NCI-H2081 (cell line): ENCODE measurements around the gene SAMD14.

ENCODE experiments used
- DNase-seq, 2 experiments: peaks; one replicate each; lab custom pipeline; 2025; lab: John Stamatoyannopoulos, UW

SAMD14 gene

DNA sequence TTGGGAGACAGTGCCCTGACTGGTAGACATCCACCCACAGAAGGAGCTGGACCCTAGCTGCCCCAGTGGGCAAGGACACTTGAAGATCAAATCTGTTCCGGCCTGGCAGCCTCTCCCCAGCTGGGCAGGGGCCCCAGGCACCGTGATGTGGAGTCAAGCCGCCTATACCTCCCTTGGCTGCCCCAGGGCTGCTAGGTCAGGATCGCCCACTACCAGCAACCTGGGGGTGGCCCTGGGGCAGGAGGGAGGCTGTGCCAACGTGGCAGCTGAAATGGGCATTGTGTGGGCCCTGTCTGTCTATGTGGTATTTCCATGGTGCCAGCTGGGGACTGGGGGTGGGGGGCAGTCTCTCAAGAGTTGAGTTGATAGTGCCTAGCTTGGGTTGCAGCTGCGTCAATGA is 33.9 kb downstream of the SAMD14 start:
- no peak for DNase-seq

DNA sequence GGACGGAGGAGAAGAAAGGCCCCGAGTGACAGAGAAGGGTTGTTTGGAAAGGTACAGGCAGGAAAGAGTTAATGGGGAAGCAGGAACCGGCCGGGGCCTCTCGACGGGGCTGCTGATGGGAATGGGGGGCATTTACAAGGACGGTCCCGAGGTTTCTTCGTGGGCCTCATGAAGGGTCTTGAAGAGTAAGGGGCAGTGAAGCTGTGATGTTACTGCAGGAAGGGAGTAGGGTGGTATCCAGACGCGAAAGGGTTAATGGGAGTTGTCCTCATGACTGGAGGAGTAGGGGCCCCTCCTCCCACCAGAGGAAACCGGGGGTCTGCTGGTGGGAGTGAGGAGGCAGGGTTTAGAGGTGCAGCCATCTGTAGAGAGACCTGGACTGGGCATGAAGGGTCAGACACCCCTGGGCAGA is 34.3 kb downstream of the SAMD14 start:
- no peak for DNase-seq

DNA sequence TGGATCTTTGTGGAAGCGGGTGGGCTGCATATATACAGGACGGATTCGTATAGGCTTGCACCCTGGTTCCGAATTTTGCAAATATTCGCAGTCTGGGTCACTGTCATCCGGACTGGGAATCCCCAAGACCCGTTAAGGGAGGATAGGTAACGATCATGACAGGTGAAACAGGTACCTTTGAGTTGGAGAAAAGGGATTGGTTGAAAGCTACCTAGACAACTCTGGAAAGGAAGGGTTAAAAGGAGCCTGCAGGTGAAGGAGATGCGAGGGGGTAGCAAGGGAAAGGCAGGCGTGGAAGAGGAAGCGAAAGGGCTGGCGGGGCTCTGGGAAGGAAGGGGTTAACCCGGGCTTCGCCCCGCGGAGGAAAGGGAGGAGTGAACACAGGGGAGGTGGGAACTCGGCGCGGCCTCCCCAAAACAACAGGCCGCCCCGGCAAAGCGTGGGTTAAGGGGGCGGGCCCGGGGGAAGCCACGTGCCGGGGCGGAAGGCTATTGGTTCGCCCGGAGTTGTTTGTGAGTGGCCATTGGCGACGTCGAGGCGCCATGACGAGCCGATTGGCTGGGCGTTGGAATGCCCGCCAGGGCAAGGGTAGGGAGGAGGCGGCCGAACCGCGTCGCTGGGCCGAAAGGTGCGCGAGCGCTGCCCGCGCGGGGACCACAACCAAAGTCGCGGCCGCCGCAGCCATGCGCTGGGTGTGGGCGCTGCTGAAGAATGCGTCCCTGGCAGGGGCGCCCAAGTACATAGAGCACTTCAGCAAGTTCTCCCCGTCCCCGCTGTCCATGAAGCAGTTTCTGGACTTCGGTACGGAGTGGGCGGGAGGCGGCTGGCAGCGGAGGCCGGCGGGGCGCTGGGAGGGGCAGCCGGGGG is 35.0 kb downstream of the SAMD14 start, which contains the start of gene PDK2:
Gene PDK2, plus strand, starts transcription at position 599 of the 867 bp plus-strand sequence. Its CDS starts 85 bp downstream, at position 684.
- DNase-seq: peak; percentile 92 to 96

DNA sequence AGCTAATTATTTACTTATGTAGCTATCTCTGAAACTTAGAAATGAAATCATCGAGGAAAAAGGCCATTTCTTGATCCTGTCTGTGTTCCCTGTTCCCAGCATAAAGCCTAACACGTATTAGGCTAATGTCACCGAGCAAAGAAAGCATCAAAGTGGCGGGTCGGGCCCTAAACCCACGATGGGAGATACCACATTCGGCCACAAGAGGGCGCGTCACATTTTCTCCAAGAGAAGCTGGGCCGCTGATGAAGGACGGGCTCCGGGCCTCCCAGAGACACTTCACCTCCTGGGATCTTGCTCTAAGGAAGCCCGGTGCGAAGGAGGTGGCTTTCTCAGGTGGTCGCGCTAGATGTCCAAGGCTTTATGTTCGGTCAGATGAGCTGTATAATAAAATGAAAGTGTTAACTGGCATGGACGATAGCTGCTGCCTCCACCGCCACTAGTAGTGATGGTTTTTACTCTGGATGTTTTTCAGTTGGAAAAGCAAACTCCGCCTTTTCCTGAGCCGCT is 35.7 kb downstream of the SAMD14 start:
- DNase-seq: peak; percentile 87

DNA sequence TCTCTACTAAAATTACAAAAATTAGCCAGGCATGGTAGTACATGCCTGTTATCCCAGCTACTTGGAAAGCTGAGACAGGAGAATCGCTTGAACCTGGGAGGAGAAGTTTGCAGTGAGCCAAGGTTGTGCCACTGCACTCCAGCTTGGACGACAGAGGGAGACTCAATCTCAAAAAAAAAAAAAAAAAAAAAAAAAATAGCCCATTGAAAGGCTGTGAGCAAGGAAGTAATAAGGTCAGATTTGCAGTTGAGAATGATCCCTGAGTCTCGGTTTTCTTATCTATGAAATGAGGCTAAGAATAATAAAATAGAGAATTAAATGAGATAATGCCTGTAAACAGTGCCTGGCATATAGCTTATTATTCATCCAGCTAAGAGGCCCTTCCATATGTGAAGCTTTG is 36.2 kb downstream of the SAMD14 start:
- no peak for DNase-seq

DNA sequence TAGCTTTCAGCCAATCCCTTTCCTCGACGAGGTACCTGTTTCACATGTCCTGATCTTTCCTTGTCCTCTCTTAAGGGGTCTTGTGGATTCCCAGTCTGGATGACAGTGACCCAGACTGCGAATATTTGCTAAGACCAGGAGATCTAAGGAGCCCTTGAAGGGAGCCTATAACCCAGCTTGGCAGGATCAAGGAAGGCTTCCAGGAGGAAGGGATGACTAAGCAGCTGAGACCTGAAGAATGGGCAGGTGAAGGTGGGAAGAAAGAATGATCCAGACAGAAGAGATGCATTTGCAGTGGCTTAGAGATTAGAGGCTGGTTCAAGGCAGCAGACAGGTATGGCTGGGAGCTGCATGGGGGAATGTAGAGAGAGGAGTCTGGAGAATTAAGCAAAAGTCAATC is 36.7 kb downstream of the SAMD14 start:
- DNase-seq: no peak

DNA sequence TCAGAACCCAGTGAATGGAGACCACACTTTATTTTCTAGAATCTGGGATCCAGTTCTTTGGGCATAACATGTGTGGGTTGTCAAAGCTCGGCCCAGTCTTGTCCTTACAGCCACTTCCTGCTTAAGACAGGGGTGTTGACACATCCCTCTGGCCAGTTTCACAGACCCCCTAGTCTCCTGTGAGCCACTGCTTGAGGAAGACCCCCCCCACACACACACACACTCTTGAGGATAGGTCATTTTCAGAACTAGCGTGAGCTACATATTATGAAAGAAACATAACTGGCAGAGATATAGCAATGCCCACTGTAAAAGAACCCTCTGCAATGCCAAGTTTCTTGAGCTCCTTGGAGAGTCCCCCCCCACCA is 38.1 kb downstream of the SAMD14 start:
- DNase-seq: no peak

DNA sequence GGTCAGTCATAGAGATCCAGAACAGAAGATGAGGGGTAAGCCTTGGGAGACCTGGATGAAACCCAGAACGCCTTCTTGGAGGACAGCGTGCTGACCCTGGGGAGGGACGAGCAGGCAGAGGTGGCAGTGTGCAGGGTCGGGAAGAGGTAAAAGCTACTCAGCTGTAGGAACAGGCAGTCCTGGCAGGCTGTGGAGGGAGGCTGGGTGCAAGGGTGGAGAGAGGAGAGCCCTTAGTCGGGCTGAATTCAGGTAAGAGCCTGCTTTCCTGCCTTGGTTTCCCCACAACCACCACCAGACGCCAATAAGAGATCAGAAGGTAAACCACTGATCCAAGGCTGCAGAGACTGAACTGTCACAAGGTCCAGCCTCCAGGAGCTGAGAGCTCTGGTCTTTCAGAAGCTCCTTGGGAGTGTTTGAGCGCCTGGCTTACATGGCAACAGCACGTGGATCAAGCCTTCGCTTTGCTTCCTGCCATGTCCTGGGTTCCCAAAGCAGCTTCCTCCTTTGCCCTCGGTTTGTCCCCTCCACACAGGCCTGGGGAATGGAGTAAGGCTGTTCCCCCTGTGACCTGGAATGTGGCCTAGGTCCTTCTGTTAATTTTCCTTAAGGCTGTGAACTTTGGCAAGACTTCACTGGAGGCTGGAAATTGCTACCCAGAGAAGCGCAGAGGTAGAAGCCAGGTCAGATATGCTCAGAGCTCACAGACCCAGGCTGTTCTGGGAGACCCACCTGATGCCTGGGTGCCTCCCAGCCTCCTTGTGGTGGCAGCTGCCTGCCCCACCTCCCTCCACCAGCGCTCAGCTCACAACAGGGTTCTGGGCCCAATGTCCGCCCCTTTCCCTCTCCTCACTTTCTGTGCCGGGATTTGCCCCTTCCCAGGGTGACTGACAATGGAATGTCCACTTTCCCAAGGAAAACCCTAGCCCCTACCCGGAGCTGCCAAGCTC is 38.7 kb downstream of the SAMD14 start:
- DNase-seq: no peak

DNA sequence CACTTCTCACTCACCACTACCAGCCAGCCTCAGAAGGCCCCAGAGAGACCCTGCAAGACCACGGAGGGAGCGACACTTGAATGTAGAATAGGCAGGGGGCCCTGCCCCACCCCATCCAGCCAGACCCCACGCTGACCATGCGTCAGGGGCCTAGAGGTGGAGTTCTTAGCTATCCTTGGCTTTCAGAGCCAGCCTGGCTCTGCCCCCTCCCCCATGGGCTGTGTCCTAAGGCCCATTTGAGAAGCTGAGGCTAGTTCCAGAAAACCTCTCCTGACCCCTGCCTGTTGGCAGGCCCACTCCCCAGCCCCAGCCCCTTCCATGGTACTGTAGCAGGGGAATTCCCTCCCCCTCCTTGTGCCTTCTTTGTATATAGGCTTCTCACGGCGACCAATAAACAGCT is 39.9 kb downstream of the SAMD14 start:
- DNase-seq: no peak

DNA sequence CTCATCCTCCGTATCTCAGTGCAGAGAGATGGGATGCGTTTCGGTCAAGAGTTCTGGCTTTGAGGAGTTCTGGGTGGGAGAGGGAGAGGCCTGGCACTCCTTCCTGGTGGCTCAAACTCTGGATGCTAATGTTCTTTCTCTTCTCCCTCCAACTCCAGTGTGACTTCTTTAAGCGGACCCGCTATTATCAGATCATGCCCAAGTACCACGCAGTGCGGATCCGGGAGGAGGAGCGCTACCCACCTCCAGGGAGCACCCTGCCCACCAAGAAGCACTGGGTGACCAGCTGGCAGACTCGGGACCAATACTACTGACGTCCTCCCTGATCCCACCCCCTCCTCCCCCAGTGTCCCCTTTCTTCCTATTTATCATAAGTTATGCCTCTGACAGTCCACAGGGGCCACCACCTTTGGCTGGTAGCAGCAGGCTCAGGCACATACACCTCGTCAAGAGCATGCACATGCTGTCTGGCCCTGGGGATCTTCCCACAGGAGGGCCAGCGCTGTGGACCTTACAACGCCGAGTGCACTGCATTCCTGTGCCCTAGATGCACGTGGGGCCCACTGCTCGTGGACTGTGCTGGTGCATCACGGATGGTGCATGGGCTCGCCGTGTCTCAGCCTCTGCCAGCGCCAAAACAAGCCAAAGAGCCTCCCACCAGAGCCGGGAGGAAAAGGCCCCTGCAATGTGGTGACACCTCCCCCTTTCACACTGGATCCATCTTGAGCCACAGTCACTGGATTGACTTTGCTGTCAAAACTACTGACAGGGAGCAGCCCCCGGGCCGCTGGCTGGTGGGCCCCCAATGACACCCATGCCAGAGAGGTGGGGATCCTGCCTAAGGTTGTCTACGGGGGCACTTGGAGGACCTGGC is 40.8 kb downstream of the SAMD14 start:
- no peak for DNase-seq

DNA sequence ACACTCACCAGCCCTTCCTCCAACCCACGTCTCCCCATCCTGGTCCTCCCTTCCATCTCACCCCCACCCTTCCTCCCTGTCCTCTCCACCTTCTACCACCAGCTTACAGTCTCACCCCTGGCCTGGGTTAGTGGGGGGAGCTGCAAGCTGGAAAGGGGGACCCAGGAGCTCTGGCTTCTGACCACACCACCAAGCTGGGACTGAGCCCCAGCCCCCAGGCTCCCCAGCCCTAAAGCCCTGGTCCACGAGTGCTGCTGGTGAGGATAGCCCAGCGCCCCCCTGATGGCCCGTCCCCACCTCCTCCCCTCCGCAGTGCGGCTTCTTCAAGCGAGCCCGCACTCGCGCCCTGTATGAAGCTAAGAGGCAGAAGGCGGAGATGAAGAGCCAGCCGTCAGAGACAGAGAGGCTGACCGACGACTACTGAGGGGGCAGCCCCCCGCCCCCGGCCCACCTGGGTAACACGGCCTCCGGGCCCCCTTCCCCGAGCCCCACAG is 42.0 kb downstream of the SAMD14 start:
- no peak for DNase-seq

DNA sequence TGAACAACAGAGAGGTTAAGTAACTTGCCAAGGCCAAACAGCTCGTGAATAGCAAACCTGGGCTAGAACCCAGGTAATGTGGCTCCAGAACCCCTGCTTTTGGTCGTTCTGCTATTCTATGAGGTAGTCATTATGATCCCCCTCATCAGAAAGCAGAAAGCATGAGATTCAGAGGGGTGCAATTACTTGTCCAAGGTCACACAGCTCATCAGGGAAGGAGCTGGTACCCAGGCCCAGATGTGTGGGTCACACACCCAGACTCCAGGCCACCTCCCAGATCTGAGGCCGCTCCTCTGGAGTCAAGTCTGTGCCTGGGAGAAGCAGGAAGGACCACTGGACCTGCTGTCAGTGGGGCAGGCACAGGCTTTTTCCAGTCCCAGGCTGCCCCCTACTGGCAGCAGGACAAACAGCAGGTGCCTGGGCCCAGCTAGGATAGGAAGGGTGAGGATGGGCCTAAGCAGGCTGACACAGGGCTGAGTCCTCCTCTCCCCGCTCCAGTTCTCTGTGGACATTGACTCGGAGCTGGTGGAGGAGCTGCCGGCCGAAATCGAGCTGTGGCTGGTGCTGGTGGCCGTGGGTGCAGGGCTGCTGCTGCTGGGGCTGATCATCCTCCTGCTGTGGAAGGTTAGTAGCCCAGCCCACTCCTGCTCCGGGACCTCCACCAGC is 42.6 kb downstream of the SAMD14 start:
- DNase-seq: peak; percentile 58 to 59

DNA sequence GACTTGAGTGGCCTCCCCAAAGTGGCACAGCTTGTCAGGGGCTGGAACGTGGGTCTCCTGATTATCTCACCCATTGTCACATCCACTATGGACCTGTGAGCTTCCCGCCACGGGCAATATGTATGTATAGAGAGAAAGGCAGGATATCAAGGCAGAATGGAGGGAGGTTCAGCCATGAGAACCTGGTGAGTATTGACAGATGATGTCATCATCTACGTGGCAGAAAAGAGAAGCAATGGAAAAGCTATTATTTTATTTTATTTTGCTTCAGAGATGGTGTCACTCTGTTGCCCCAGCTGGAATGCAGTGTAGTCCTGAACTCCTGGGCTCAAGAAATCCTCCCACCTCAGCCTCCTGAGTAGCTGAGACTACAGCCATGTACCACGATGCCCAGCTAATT is 48.2 kb downstream of the SAMD14 start:
- no peak for DNase-seq

DNA sequence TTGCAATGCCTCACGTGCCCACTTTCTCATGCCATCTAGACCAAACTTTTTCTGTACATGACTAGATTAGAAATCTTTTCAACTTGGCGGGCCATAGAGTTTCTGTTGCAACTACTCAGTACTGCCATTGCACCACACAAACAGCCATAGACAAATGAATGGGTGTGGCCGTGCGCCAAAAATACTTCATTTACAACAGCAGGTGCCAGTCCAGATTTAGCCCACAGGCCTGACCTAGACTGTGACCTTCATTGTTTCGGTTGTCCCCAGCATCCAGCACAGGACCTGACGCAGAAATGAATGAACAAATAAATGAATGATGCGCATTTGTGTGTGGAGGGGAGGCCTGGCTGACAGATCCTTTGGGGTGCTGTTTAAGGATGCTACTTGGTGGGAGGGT is 49.1 kb downstream of the SAMD14 start:
- no peak for DNase-seq

DNA sequence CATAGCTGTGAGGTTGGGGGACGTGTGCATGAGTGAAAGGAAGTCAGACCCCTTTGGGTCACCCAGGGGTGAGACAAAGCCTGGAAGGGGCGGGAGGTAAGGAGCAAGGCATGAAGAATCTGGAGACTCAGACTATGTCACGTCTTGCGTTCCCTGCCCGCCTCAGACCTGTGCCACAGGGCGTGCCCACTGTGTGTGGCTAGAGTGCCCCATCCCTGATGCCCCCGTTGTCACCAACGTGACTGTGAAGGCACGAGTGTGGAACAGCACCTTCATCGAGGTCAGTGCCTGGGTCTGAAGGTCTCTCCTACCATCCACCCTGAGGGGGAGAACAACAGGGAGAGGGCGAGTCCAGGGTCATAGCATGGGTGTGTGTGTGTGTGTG is 49.9 kb downstream of the SAMD14 start:
- DNase-seq: no peak

DNA sequence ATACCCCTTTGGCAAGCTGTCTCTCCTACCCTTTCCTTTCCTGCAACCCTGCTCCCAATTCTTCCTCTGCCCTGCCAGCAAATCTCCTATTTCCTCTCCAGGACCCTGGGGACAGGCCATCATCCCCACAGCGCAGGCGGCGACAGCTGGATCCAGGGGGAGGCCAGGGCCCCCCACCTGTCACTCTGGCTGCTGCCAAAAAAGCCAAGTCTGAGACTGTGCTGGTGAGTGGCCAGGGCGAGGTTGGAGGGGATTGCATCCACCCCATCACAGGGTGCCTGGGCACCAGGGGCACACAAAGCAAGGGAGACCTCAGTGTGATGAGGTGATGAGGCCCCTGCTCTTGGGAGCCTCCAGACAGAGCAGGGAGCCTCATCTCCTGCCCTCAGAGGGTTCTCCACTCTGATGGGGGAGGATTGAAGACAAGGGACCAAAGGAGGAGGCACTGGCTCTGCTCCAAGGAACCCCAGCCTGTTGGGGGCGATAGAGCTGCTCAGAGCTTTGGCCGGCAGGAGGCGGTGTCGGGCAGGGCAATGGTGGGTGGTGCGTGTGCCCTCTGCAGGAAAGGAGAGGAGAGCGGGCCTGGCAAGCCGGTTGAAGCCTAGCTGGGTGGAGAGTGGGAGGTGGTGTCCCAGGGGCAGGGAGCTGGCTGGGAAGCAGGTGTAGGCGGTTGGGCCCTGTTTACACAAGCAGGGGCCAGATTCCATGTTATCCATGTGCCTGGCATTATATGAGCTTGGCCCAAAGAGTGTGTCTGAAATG is 50.4 kb downstream of the SAMD14 start:
- DNase-seq: no peak

DNA sequence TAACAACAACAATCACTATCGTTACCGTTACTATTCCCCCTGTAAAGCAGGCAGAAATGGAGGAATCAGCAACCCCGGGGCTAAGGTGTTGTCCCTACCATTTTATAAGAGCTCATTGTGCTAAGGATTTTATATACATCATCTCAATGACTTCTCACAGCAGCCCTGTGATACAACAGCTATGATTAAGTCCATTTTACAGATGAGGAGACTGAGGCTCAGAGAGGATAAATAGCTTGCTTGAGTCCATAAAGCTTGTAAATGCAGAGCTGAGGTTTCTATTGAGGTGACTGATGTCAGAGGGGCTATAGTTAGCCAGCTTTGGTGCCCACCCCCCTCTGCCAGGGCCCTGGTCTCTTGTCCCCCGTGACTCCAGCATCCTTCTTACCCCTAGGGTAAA is 51.5 kb downstream of the SAMD14 start:
- no peak for DNase-seq

DNA sequence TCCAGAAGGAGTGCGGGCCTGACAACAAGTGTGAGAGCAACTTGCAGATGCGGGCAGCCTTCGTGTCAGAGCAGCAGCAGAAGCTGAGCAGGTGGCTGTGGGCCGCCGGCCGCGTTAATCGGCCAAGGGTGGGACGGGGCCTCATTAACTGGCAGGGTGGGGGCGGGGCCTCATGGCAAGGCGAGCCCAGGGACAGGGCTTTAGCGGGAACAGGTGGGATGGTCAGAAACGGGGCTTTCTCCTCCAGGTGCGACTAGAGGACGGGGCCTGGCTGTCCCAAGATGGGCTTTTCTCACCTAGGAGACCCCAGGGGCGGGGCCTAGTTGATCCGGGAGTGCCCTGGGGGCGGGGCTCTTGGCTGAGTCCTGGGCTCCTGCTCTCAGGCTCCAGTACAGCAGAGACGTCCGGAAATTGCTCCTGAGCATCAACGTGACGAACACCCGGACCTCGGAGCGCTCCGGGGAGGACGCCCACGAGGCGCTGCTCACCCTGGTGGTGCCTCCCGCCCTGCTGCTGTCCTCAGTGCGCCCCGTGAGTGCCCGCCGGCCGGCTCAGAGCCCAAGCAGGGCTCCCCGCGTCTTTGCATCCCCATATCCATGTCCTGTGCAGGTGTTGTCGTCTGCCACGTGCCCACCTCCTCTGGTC is 53.2 kb downstream of the SAMD14 start:
- no peak for DNase-seq

DNA sequence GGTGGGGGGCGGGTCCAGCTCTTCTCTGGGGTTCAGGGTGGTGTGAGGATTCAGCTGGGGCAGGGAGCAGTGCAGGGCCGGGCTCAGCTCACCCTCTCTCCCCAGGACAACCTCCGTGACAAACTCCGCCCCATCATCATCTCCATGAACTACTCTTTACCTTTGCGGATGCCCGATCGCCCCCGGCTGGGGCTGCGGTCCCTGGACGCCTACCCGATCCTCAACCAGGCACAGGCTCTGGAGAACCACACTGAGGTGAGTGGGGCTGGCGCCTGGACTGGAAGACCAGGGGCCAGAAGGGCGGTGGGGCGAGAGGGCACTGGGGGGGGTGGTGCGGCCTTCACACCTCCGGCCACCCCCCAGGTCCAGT is 53.8 kb downstream of the SAMD14 start:
- DNase-seq: no peak
